Heart left ventricle (tissue), 16 donors: Measurements from ENCODE around the gene SLC16A10. TPM values are rescaled to one million over a fixed set of nuclear protein-coding genes. Genes with fewer than 3 reads are reported as not detected.

Experiments
- ATAC-seq, 4 donors: fragments of 200-7000 bp; cut with Tn5 transposase; one replicate each; pipeline ENCODE4 v1.9.1; 2020 to 2022; ENCODE audit warnings: moderate library complexity in 4 of 4, mild to moderate bottlenecking in 3 of 4, moderate number of reproducible peaks in 1 of 4
- DNase-seq, 5 donors: peaks; one replicate each; pipeline ENCODE4 v3.0.0-alpha.2; 2020
- H3K27ac ChIP-seq, 12 donors: fragments of 200-600 bp; sonication (generic) in 4 of 12; one replicate each; pipeline versions ENCODE4 v1.5.0 to v1.8.0; 2016 to 2022; ENCODE audit warnings: mild to moderate bottlenecking in 2 of 12
- H3K27me3 ChIP-seq, 9 donors: fragments of 200-600 bp; sonication (generic) in 2 of 9; one replicate each; pipeline versions ENCODE4 v1.5.1 to v1.8.0; 2016 to 2022; ENCODE audit warnings: mild to moderate bottlenecking in 3 of 9
- H3K36me3 ChIP-seq, 9 donors: fragments of 200-600 bp; sonication (generic) in 2 of 9; one replicate each; pipeline versions ENCODE4 v1.5.0 to v1.8.0; 2018 to 2022; ENCODE audit warnings: mild to moderate bottlenecking in 2 of 9
- H3K4me1 ChIP-seq, 12 donors: fragments of 200-600 bp; sonication (generic) in 4 of 12; one replicate each; pipeline versions ENCODE4 v1.5.0 to v1.8.0; 2016 to 2022; ENCODE audit warnings: mild to moderate bottlenecking in 3 of 12
- H3K4me3 ChIP-seq, 12 donors: fragments of 200-600 bp; sonication (generic) in 4 of 12; one replicate each; pipeline versions ENCODE4 v1.5.0 to v1.8.0; 2017 to 2022; ENCODE audit warnings: mild to moderate bottlenecking in 9 of 12, moderate library complexity in 4 of 12
- H3K9me3 ChIP-seq, 12 donors: fragments of 200-600 bp; sonication (generic) in 4 of 12; one replicate each; pipeline versions ENCODE4 v1.5.0 to v1.8.0; 2016 to 2022; ENCODE audit warnings: mild to moderate bottlenecking in 1 of 12
- CTCF ChIP-seq, 12 donors: fragments of 200-600 bp; sonication (generic) in 4 of 12; IDR thresholded peaks; one replicate each; pipeline versions ENCODE4 v1.5.0 to v1.8.0; 2018 to 2022; ENCODE audit warnings: antibody characterized with exemption in 12 of 12, mild to moderate bottlenecking in 5 of 12
- POLR2A ChIP-seq, 2 donors: fragments of 450-650 bp; IDR thresholded peaks; one replicate each; pipeline ENCODE4 v1.6.1; 2017; ENCODE audit warnings: antibody characterized with exemption in 2 of 2, mild to moderate bottlenecking in 2 of 2, moderate library complexity in 2 of 2
- WGBS, 4 donors: extraction: QIAGEN DNeasy Blood & Tissue Kit in 2 of 4; methylation state at CpG; one replicate each; pipeline versions ENCODE4 v1.1.5 to v1.1.7; 2013 to 2018; 5-methylcytosine and 5-hydroxymethylcytosine counted together
- intact Hi-C, 10 donors: fragments of 100-400 bp; cut with DNase I; formaldehyde crosslinking; loops; one replicate each; pipeline versions ENCODE4 v1.11.1 to v1.14.2; 2022
- polyA plus RNA-seq, 2 donors: library from polyadenylated mRNA; stranded (reverse); fragments of 200-250 nt; gene quantifications; one replicate each; pipeline ENCODE4 v1.2.3, GENCODE V29; 2013
- total RNA-seq, 9 donors: library from RNA; depleted of rRNA in 2 of 9; stranded (reverse); fragments of >200 nt in 2 of 9; fragmentation: NEBNext Ultra II Directional in 3 of 9; extraction: Animal tissue kit (Norgen Biotek cat#: 25700) in 3 of 9; gene quantifications; one replicate each; pipeline versions ENCODE4 v1.1.0 to v1.2.4, GENCODE V29; 2016 to 2023
- donor health status: ischemic (EF 13 %, LVEDD 7.1; RV severe dilation, severe dysfunction).
- donor health status: healthy with polysubstance abuse.
- donor health status: DM: no; HTN: yes; CAD: no.
- donor health status: DM: no; HTN: no; CAD: no.
- donor health status: ischemic (EF 25% LVEDD 6.9; RV normal size, moderate dysfunction).
- donor health status: ischemic (EF 25% LVEDD 5.7; RV mildly dilated, moderate dysfunction).
- donor health status: healthy.
- donor health status: DM: yes; HTN: yes; CAD: no.
- donor health status: ischemic (EF 35%, LVEDD 5.7; RV mildly dilated, moderate dysfunction).
- donor health status: nonischemic (EF 11% LVEDD 7.7; RV severe dilation, severe dysfunction).
- donor health status: DM: yes; HTN: yes; CAD: no.
- donor health status: PGD.
- donor health status: ischemic (EF 29% LVEDD 5.4; RV normal size, mild dysfunction).
- donor health status: nonischemic (EF 23%, LVEDD 6.1; RV moderate dilation, normal function).

Gene SLC16A10
- total and polyA plus RNA-seq, 11 donors = 1.9 to 16.7 (median 6.6) TPM

- intact Hi-C loops = loop anchor here in 4 of 10 donors (10.0 kb wide), 2 partner anchors 377 to 777 kb away; no protein-coding TSS in a partner anchor
- Histone ChIP-seq H3K9me3 (peaks cover 0 to 3% (median 0%) of the 10 kb centered on the region in 12 donors), H3K4me3 (no peak overlapping the region), H3K4me1 (peaks cover 0 to 21% (median 0%) of the 10 kb centered on the region in 12 donors), H3K27me3 (no peaks in the 10 kb centered on the region), H3K27ac (no peak overlapping the region), H3K36me3 (peaks cover 0 to 55% (median 42%) of the 10 kb centered on the region in 9 donors)
- 90 to 96% (median 94%) methylated on average over 7 of the region's 7 CpGs for WGBS, 4 donors
- TF ChIP-seq CTCF (IDR thresholded peaks at IDR 0.05) (no peak), POLR2A (IDR thresholded peaks at IDR 0.05) (no peak)
- ATAC-seq (no peak), DNase-seq (no peak)
Observed at GRCh38 chr6:111267764-111268333, 180.5 kb downstream of the SLC16A10 start.

- 88 to 95% (median 93%) methylated on average over 1 of the region's 1 CpG for WGBS, 4 donors
- peaks cover 0 to 21% (median 0%) of the 10 kb centered on the region in 12 donors for H3K4me1 ChIP-seq
- intact Hi-C loops = loop anchor here in 4 of 10 donors (10.0 kb wide), 2 partner anchors 375 to 775 kb away; no protein-coding TSS in a partner anchor
- H3K27ac ChIP-seq = no peak overlapping the region
- no peaks in the 10 kb centered on the region for H3K27me3 ChIP-seq
- DNase-seq (no peak), ATAC-seq (no peak)
- H3K4me3 ChIP-seq = no peak overlapping the region
- TF ChIP-seq CTCF (IDR thresholded peaks at IDR 0.05) (no peak), POLR2A (IDR thresholded peaks at IDR 0.05) (no peak)
- peaks cover 0 to 62% (median 38%) of the 10 kb centered on the region in 9 donors for H3K36me3 ChIP-seq
- peaks cover 0 to 20% (median 7%) of the 10 kb centered on the region in 12 donors for H3K9me3 ChIP-seq
Observed at GRCh38 chr6:111269401-111269970, 182.2 kb downstream of the SLC16A10 start.

GRCh38 chr6:111270121-111270520 lies 182.8 kb downstream of the SLC16A10 start:
- WGBS, 4 donors = 95 to 98% (median 98%) methylated on average over 4 of the region's 4 CpGs
- intact Hi-C loops = no loop called here
- no peak overlapping the region for H3K4me3 ChIP-seq
- H3K27ac ChIP-seq = no peak overlapping the region
- ATAC-seq (no peak), DNase-seq (no peak)
- H3K4me1 ChIP-seq = peaks cover 0 to 21% (median 0%) of the 10 kb centered on the region in 12 donors
- H3K27me3 ChIP-seq = no peaks in the 10 kb centered on the region
- H3K36me3 ChIP-seq = peaks cover 0 to 65% (median 36%) of the 10 kb centered on the region in 9 donors
- peaks cover 0 to 26% (median 12%) of the 10 kb centered on the region in 12 donors for H3K9me3 ChIP-seq
- TF ChIP-seq POLR2A (IDR thresholded peaks at IDR 0.05) = no peak

- H3K27me3 ChIP-seq = no peaks in the 10 kb centered on the region
- TF ChIP-seq CTCF (IDR thresholded peaks at IDR 0.05) = no peak
- no peak for TF ChIP-seq POLR2A (IDR thresholded peaks at IDR 0.05)
- 96 to 97% (median 97%) methylated on average over 3 of the region's 3 CpGs for WGBS, 4 donors
- H3K4me3 ChIP-seq = no peak overlapping the region
- H3K4me1 ChIP-seq = no peaks in the 10 kb centered on the region
- DNase-seq = no peak
- no peak for ATAC-seq
- intact Hi-C loops = no loop called here
- H3K9me3 ChIP-seq = peaks cover 0 to 39% (median 16%) of the 10 kb centered on the region in 12 donors
- peaks cover 0 to 74% (median 49%) of the 10 kb centered on the region in 9 donors for H3K36me3 ChIP-seq
- H3K27ac ChIP-seq = no peak overlapping the region
Observed at GRCh38 chr6:111274593-111275217, 187.4 kb downstream of the SLC16A10 start.
